ENCODE measurements around the gene TTC31.

Gene TTC31

GRCh38 chr2:74498500-74499266 lies 15.8 kb downstream of the TTC31 start:
- in situ Hi-C loops (cut with MboI; ENCODE audit: low pct_unique_long_range_greater_than_20kb, low sequenced_read_pairs, unreplicated experiment), result loop anchor here (25.0 kb wide), 1 partner anchor 89 kb away; no protein-coding TSS in a partner anchor
- TF ChIP-seq, protein P1, sequence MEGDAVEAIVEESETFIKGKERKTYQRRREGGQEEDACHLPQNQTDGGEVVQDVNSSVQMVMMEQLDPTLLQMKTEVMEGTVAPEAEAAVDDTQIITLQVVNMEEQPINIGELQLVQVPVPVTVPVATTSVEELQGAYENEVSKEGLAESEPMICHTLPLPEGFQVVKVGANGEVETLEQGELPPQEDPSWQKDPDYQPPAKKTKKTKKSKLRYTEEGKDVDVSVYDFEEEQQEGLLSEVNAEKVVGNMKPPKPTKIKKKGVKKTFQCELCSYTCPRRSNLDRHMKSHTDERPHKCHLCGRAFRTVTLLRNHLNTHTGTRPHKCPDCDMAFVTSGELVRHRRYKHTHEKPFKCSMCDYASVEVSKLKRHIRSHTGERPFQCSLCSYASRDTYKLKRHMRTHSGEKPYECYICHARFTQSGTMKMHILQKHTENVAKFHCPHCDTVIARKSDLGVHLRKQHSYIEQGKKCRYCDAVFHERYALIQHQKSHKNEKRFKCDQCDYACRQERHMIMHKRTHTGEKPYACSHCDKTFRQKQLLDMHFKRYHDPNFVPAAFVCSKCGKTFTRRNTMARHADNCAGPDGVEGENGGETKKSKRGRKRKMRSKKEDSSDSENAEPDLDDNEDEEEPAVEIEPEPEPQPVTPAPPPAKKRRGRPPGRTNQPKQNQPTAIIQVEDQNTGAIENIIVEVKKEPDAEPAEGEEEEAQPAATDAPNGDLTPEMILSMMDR (IDR thresholded peaks at IDR 0.05; ENCODE audit: extremely low read depth, insufficient read depth, missing control alignments), result no peak
- peak; percentile 56 for DNase-seq (ENCODE audit: low spot score)

DNA sequence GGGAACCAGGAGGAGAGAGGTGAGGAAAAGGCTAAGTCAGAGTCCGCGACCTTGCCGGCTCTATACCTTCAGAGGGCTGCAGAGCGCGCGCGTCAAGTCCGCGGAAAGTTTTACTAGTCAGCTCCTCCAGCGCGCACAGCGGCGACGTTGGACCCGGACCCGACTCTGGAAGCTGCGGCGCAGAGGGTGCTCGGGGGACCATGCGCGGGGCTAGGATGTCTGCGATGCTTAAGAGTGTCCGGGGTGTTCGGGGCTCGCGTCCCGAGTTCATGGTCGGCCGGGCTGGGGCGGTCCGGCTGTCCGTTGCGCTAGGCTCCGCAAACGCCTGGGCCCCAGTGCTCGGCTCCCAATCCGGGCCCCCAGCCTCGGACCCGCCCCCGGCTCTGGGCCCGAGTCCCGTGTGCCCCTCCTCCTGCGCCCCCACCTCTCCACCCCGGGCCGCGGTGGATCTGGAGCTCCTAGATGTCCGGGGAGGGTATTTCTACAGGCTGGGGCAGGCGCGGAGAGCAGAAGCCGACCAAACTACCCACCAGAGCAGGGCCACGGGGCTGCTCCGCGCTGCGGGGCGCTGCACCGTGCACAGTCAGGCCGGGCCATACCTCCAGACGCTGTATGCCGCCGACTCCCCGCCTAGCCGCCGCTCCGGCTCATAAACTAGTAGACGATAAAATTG lies 16.5 kb downstream of the TTC31 start, which contains the start of gene LBX2:
Gene LBX2 (minus strand): TSS at position 337 of the 673 bp plus-strand sequence. CDS start 66 bp downstream, at position 271.
- TF ChIP-seq, protein P1 (IDR thresholded peaks at IDR 0.05; ENCODE audit: extremely low read depth, insufficient read depth, missing control alignments), result no peak
- peak; percentile 40 for DNase-seq (ENCODE audit: low spot score)
- in situ Hi-C loops (cut with MboI; ENCODE audit: low pct_unique_long_range_greater_than_20kb, low sequenced_read_pairs, unreplicated experiment), result loop anchor here (25.0 kb wide), 1 partner anchor 88 kb away; no protein-coding TSS in a partner anchor

GRCh38 chr2:74499940-74500577 lies 17.2 kb downstream of the TTC31 start:
- DNase-seq (ENCODE audit: low spot score), result peak; percentile 37
- TF ChIP-seq, protein P1 (IDR thresholded peaks at IDR 0.05; ENCODE audit: extremely low read depth, insufficient read depth, missing control alignments), result no peak
- in situ Hi-C loops (cut with MboI; ENCODE audit: low pct_unique_long_range_greater_than_20kb, low sequenced_read_pairs, unreplicated experiment), result loop anchor here (25.0 kb wide), 1 partner anchor 87 kb away; no protein-coding TSS in a partner anchor

DNA sequence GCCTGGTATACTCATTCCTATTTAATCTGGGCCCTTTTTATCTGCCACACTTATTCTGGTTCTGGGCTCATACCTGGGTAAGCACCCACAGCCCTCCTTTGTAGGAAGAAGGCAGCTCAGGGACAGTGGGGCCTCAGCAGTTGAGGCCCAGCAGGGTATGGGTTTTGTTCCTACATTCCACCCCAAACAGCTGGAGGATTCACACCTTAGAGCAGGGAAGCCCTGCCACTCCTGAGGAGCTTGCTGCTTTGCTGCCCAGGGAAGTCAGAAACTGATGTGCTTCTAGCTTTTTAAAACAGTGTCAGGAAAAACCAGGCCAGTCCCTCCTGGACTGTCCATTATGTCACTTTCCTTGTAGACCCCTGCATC lies 17.7 kb downstream of the TTC31 start:
- in situ Hi-C loops (cut with MboI; ENCODE audit: low pct_unique_long_range_greater_than_20kb, low sequenced_read_pairs, unreplicated experiment), result no loop called here
- TF ChIP-seq, protein P1 (IDR thresholded peaks at IDR 0.05; ENCODE audit: extremely low read depth, insufficient read depth, missing control alignments), result no peak
- no peak for DNase-seq (ENCODE audit: low spot score)

GRCh38 chr2:74501335-74502071 lies 18.6 kb downstream of the TTC31 start:
- TF ChIP-seq, protein P1 (IDR thresholded peaks at IDR 0.05; ENCODE audit: extremely low read depth, insufficient read depth, missing control alignments), result no peak
- in situ Hi-C loops (cut with MboI; ENCODE audit: low pct_unique_long_range_greater_than_20kb, low sequenced_read_pairs, unreplicated experiment), result no loop called here
- DNase-seq (ENCODE audit: low spot score), result no peak
